Liver (tissue), 9 donors: Measurements from ENCODE around the gene FADS3. TPM values are rescaled to one million over a fixed set of nuclear protein-coding genes. Genes with fewer than 3 reads are reported as not detected.

ENCODE experiments used
- DNase-seq: peaks from one replicate; pipeline ENCODE4 v3.0.0-alpha.2; 2017; ENCODE audit warnings: low spot score
- H3K27ac ChIP-seq, 2 donors: one replicate each; pipeline ENCODE4 v1.7.0; 2013; ENCODE audit warnings: inconsistent platforms in 2 of 2, low read length in 2 of 2, control low read depth in 1 of 2, low read depth in 1 of 2, mild to moderate bottlenecking in 1 of 2
- H3K27me3 ChIP-seq, 4 donors: one replicate each; pipeline versions ENCODE4 v1.6.1 to v1.7.0; 2013; ENCODE audit warnings: low read length in 3 of 4, inconsistent platforms in 1 of 4, mild to moderate bottlenecking in 1 of 4, moderate library complexity in 1 of 4; ENCODE audit not compliant: control insufficient read depth in 4 of 4, insufficient read depth in 4 of 4
- H3K36me3 ChIP-seq, 4 donors: one replicate each; pipeline versions ENCODE4 v1.6.1 to v1.7.0; 2013; ENCODE audit warnings: low read length in 3 of 4, mild to moderate bottlenecking in 3 of 4, low read depth in 1 of 4, moderate library complexity in 1 of 4; ENCODE audit not compliant: control insufficient read depth in 4 of 4, insufficient read depth in 3 of 4
- H3K4me1 ChIP-seq, 4 donors: one replicate each; pipeline versions ENCODE4 v1.6.1 to v1.7.0; 2013; ENCODE audit warnings: low read length in 3 of 4, mild to moderate bottlenecking in 3 of 4, moderate library complexity in 1 of 4; ENCODE audit not compliant: control insufficient read depth in 4 of 4, insufficient read depth in 4 of 4
- H3K4me3 ChIP-seq, 3 donors: one replicate each; pipeline versions ENCODE4 v1.6.1 to v1.7.0; 2013; ENCODE audit warnings: low read length in 3 of 3, control low read depth in 1 of 3, low read depth in 1 of 3, mild to moderate bottlenecking in 1 of 3
- H3K9ac ChIP-seq, 2 donors: one replicate each; pipeline ENCODE4 v1.7.0; 2013; ENCODE audit warnings: low read length in 2 of 2, mild to moderate bottlenecking in 2 of 2, moderate library complexity in 2 of 2, control low read depth in 1 of 2, low read depth in 1 of 2
- H3K9me3 ChIP-seq, 4 donors: one replicate each; pipeline versions ENCODE4 v1.6.1 to v1.7.0; 2013; ENCODE audit warnings: low read length in 3 of 4; ENCODE audit not compliant: control insufficient read depth in 4 of 4
- ATF3 ChIP-seq: IDR thresholded peaks from 2 replicates; pipeline ENCODE4 v1.6.1; 2016; ENCODE audit warnings: antibody characterized with exemption
- CTCF ChIP-seq: fragments of 150-350 bp; IDR thresholded peaks from 2 replicates; pipeline ENCODE4 v1.5.1; 2017; ENCODE audit warnings: improper control_type of control experiment, low read depth, low read length; ENCODE audit not compliant: missing input control
- EGR1 ChIP-seq, 2 donors: IDR thresholded peaks; 2 replicates each; pipeline ENCODE4 v1.6.1; 2016 to 2018; ENCODE audit warnings: antibody characterized with exemption in 2 of 2, low read depth in 2 of 2
- FOXA1 ChIP-seq: IDR thresholded peaks from 2 replicates; pipeline ENCODE4 v1.6.1; 2016; ENCODE audit warnings: antibody characterized with exemption
- GABPA ChIP-seq, 2 donors: IDR thresholded peaks in 1 of 2; conservative IDR thresholded peaks in 1 of 2; 2 replicates each; pipeline ENCODE4 v1.6.1; 2016; ENCODE audit warnings: antibody characterized with exemption in 2 of 2, mild to moderate bottlenecking in 1 of 2, moderate library complexity in 1 of 2
- HNF4G ChIP-seq: IDR thresholded peaks from 2 replicates; pipeline ENCODE4 v1.6.1; 2016; ENCODE audit warnings: antibody characterized with exemption
- NR2F2 ChIP-seq: IDR thresholded peaks from 2 replicates; pipeline ENCODE4 v1.6.1; 2016; ENCODE audit warnings: antibody characterized with exemption
- REST ChIP-seq: IDR thresholded peaks from 2 replicates; pipeline ENCODE4 v1.6.1; 2016; ENCODE audit warnings: antibody characterized with exemption, mild to moderate bottlenecking
- RXRA ChIP-seq, 2 donors: IDR thresholded peaks; 2 replicates each; pipeline ENCODE4 v1.6.1; 2017 to 2018; ENCODE audit warnings: antibody characterized with exemption in 2 of 2, mild to moderate bottlenecking in 1 of 2
- SP1 ChIP-seq: IDR thresholded peaks from 2 replicates; pipeline ENCODE4 v1.6.1; 2018; ENCODE audit warnings: antibody characterized with exemption, mild to moderate bottlenecking
- YY1 ChIP-seq: IDR thresholded peaks from 2 replicates; pipeline ENCODE4 v1.6.1; 2016; ENCODE audit warnings: antibody characterized with exemption, mild to moderate bottlenecking
- WGBS: extraction: QIAGEN DNeasy Blood & Tissue Kit; methylation state at CpG from one replicate; pipeline ENCODE4 v1.1.7; 2013; 5-methylcytosine and 5-hydroxymethylcytosine counted together
- polyA plus RNA-seq, 2 donors: library from polyadenylated mRNA; stranded (reverse) in 1 of 2; unstranded in 1 of 2; fragments of 200-250 nt in 1 of 2; fragments of >200 nt in 1 of 2; fragmentation: Nextera tagmentation in 1 of 2; extraction: Ambion mirVana in 1 of 2; gene quantifications; one replicate each; pipeline versions ENCODE4 v1.2.1 to v1.2.3, GENCODE V29; 2013 to 2015
- total RNA-seq, 2 donors: library from RNA; depleted of rRNA; stranded (reverse); fragments of >200 nt; gene quantifications; one replicate each; pipeline ENCODE4 v1.2.3, GENCODE V29; 2014
- TF ChIP-seq, protein P1 (sequence below): IDR thresholded peaks from 2 replicates; pipeline ENCODE4 v1.6.1; 2016; ENCODE audit warnings: antibody characterized with exemption
- donor health status: healthy.
- donor health status: healthy.
- donor health status: healthy.
- donor health status: healthy.
- donor health status: healthy.

FADS3 gene
- total and polyA plus RNA-seq, 4 donors = 8.3 to 13.6 (median 10.3) TPM

DNA sequence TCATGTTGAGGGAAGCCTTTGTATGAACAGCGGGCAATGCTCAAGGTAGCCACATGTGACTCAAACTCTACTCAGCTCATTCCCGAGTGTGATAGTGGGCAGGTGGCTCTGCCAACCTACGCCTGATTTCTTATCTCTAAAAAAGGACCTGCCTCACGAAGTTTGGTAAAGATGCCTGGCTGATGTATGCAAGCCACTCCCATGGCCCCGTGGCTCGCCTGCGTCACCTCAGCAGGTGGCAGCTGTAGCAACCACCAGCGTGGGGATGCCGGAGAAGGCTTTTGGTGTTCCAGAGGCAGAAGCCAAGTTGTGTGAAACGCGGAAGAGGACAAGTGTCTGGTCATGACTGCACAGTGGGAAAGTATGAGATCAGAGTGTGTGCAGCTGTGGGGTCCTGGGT, 57.9 kb downstream of the FADS3 start:
- Histone ChIP-seq H3K4me3 (no peak overlapping the region), H3K27me3 (no peaks in the 10 kb centered on the region), H3K27ac (no peak overlapping the region), H3K36me3 (peaks cover 0 to 3% (median under 1%) of the 10 kb centered on the region in 4 donors), H3K4me1 (peaks cover 10 to 45% (median 41%) of the 10 kb centered on the region in 4 donors), H3K9ac (no peak overlapping the region), H3K9me3 (no peaks in the 10 kb centered on the region)
- no peak for DNase-seq
- WGBS = 85% methylated on average over 11 of the region's 11 CpGs
- no peak for TF ChIP-seq GABPA (IDR thresholded peaks at IDR 0.05 in 1 of 2, conservative IDR thresholded peaks at IDR 0.05 in 1 of 2)
- no peak for TF ChIP-seq YY1
- no peak for TF ChIP-seq HNF4G
- TF ChIP-seq FOXA1 = no peak
- no peak for TF ChIP-seq NR2F2
- no peak for TF ChIP-seq ATF3
- TF ChIP-seq SP1 = no peak

GRCh38 chr11:61832754-61833153, 58.6 kb downstream of the FADS3 start:
- Histone ChIP-seq H3K4me3 (no peak overlapping the region), H3K27me3 (no peaks in the 10 kb centered on the region), H3K36me3 (peaks cover 0 to 2% (median 0%) of the 10 kb centered on the region in 4 donors), H3K9ac (no peak overlapping the region), H3K9me3 (no peaks in the 10 kb centered on the region), H3K4me1 (peaks cover 10 to 49% (median 45%) of the 10 kb centered on the region in 4 donors), H3K27ac (no peak overlapping the region)
- 46% methylated on average over 7 of the region's 7 CpGs for WGBS
- no peak for DNase-seq
- no peak for TF ChIP-seq YY1
- TF ChIP-seq RXRA (IDR thresholded peaks at IDR 0.05) = peak; percentile 28 to 46
- peak; percentile 9 for TF ChIP-seq SP1

- H3K36me3 ChIP-seq = peaks cover 0 to under 1% (median 0%) of the 10 kb centered on the region in 4 donors
- no peak overlapping the region for H3K9ac ChIP-seq
- no peak for TF ChIP-seq REST
- no peak for TF ChIP-seq HNF4G
- no peak for TF ChIP-seq GABPA (IDR thresholded peaks at IDR 0.05 in 1 of 2, conservative IDR thresholded peaks at IDR 0.05 in 1 of 2)
- TF ChIP-seq, protein P1, sequence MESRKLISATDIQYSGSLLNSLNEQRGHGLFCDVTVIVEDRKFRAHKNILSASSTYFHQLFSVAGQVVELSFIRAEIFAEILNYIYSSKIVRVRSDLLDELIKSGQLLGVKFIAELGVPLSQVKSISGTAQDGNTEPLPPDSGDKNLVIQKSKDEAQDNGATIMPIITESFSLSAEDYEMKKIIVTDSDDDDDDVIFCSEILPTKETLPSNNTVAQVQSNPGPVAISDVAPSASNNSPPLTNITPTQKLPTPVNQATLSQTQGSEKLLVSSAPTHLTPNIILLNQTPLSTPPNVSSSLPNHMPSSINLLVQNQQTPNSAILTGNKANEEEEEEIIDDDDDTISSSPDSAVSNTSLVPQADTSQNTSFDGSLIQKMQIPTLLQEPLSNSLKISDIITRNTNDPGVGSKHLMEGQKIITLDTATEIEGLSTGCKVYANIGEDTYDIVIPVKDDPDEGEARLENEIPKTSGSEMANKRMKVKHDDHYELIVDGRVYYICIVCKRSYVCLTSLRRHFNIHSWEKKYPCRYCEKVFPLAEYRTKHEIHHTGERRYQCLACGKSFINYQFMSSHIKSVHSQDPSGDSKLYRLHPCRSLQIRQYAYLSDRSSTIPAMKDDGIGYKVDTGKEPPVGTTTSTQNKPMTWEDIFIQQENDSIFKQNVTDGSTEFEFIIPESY = no peak
- no peak for TF ChIP-seq EGR1 (IDR thresholded peaks at IDR 0.05; ENCODE audit: low read depth in 2 of 2)
- no peak for TF ChIP-seq YY1
- TF ChIP-seq SP1 = no peak
- TF ChIP-seq CTCF = no peak
- no peak for TF ChIP-seq RXRA (IDR thresholded peaks at IDR 0.05)
- no peak for DNase-seq
- WGBS = 74% methylated on average over 4 of the region's 4 CpGs
- no peaks in the 10 kb centered on the region for H3K27me3 ChIP-seq
- peaks cover 10 to 54% (median 47%) of the 10 kb centered on the region in 4 donors for H3K4me1 ChIP-seq
- no peaks in the 10 kb centered on the region for H3K9me3 ChIP-seq
- H3K27ac ChIP-seq = no peak overlapping the region
- H3K4me3 ChIP-seq = no peak overlapping the region
Measured at GRCh38 chr11:61832207-61832606, 59.1 kb downstream of the FADS3 start.
